HG03342 (cell line): Measurements from ENCODE around the gene ULK2.
"Not testable (repeated sequence)": the region's sequence is repeated elsewhere in the genome, so short reads cannot be mapped to it uniquely, and the experiment has no call there.

Experiments used
- ATAC-seq: cut with Tn5 transposase; IDR thresholded peaks from one replicate; pipeline ENCODE4 v1.9.1; 2021; ENCODE audit warnings: mild to moderate bottlenecking, moderate library complexity; ENCODE audit not compliant: unreplicated experiment

Gene ULK2

DNA sequence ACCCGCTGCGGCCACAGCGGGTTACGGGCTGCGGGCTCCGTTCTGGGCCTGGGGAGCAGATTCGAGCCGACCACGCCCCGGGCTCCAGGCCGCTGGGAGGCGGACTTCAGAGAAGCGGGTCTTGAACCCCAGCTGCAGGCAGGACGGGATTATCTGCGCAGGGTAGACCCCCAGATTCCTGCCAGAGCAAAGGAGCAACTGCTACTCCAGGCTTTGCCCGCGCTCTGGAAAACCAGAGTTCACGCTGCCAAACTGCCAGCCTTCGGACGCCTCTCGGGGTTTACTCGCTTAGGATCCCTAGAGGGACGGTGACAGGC is 301 bp upstream of the ULK2 start:
- no peak for ATAC-seq

GRCh38 chr17:19867079-19867328 is 732 bp downstream of the ULK2 start:
- ATAC-seq = peak; percentile 53

DNA sequence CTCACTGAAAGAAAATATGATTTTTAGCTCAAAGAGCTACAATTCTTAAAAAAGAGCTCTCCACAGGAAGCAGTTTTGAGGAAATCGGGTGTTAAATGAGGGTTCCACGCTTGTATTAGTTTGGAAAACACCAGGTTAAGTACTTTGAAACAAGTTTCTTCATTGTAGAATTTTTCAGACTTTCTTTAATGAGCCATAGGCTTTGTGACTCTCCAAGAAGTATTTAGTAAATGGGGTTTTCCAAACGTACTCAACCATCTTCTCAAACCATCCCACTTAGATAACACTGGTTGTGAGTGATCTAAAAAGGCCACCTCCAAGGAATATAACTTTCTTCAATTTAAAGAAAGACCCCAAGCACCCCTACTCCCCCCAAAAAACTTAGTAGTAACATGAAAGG is 2.7 kb downstream of the ULK2 start:
- ATAC-seq = no peak

DNA sequence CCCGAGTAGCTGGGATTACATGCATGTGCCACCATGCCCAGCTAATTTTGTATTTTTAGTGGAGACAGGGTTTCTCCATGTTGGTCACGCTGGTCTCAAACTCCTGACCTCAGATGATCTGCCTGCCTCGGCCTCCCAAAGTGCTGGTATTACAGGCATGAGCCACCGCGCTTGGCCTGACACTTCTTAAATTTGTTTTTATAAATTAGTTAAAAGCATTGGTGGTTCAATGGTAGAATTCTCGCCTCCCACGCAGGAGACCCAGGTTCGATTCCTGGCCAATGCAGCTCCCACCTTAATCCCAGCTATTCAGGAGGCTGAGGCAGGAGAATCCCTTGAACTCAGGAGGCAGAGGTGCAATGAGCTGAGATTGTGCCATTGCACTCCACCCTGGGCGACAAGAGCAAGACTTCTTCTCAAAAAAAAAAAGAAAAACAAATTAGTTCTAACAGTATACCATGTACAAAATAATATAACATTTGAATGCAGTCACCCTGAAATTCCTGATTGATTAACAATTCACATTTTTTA is 7.0 kb downstream of the ULK2 start:
- not testable (repeated sequence) for ATAC-seq

- no peak for ATAC-seq
These were observed 10.1 kb downstream of the ULK2 start for GRCh38 chr17:19857640-19858039.

DNA sequence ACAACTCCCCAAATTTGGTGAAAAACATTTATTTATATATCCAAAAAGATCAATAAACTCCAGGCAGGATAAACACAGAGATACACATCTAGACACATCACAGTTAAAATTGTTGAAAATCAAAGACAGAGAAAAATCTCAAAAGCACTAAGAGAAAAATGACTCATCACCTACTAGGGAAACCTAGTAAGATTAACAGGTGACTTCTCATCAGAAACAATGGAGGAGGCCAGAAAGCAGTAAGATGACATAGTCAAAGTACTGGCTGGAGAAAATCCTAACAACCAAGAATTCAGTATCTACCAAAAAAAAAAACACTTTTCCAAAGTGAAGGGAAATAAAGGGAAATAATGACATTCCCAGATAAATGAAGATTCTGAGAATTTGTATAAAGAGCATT is 33.8 kb downstream of the ULK2 start:
- ATAC-seq = no peak

DNA sequence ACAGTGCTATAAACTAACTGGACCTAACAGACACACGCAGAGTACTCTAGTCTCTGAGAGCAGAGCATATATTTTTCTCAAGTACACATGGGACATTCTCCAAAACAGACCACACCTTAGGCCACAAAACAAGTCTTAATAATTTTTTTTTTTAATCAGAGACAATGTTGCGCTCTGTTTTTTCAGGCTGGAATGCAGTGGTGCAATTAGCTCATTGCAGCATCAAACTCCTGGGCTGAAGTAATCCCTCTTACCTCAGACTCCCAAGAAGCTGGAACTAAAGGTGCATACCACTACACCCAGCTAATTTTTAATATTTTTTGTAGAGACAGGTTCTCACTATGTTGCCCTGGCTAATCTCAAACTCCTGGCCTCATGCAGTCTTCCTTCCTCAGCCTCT is 37.7 kb downstream of the ULK2 start:
- ATAC-seq = no peak

DNA sequence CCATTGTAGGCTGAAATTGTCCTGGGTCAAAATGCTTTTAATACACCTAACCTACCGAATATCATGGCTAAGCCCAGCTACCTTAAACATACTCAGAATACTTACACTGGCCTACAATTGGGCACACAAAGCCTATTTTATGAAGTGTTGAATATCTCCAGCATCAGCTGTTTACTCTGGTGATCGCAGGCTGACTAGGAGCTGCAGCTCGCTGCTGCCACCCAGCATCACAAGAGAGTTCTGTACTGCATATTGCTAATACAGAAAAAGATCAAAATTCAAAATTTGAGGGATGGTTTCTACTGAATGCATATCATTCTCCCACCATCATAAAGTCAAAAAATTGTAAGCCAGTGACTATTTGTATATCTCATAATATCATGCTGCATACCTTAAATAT is 55.3 kb downstream of the ULK2 start:
- no peak for ATAC-seq

- no peak for ATAC-seq
These were observed 62.7 kb downstream of the ULK2 start for GRCh38 chr17:19805006-19805405.

GRCh38 chr17:19800571-19800970 is 67.2 kb downstream of the ULK2 start:
- ATAC-seq = no peak

- ATAC-seq = no peak
These were observed 67.9 kb downstream of the ULK2 start for GRCh38 chr17:19799796-19800195.

GRCh38 chr17:19796457-19796856 is 71.3 kb downstream of the ULK2 start:
- no peak for ATAC-seq

GRCh38 chr17:19791918-19792550 is 75.7 kb downstream of the ULK2 start:
- ATAC-seq = no peak

GRCh38 chr17:19787733-19788357 is 79.9 kb downstream of the ULK2 start:
- no peak for ATAC-seq

GRCh38 chr17:19785854-19786253 is 81.9 kb downstream of the ULK2 start:
- no peak for ATAC-seq

DNA sequence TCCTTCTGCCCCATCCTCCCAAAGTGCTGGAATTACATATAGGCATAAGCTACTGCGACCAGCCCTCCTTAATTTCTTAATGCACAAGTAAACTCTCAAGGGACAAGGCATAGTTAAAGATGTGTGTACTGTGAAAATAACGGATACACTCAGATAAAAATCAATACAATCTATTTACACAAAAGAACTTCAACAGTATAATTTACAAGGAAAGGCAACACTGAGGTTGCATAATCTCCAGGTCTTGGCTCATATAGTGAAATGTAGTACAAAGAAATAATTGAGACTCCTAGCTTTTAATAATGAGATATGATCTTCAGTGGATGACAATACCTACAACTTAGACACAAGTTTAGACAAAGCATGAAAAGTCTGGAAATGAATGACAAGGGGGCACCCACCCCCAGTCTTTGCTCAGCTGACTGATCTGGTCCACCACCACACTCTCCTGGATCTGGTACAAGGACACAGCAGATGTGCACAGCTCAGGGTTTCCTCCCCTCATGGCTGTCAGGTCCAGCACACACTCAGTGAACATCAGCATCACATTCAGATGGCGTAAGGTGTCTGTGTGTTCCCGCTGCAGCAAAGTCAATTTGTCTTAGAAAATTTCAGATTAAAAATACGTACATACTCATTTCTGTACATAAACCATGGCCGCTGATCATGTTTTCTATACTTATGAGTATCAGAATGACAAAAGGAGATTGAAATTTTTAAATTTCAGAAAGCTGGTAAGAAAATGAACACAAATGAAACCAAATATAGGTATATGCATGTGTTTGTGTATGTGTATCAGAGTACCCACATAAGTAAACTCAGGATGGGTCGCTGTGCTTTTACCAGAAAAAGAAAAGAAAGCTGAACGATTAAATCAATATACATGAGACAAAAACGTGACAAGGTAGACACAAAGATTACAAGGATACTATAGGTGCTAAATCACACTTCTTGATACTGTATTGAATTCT is 86.0 kb downstream of the ULK2 start:
- ATAC-seq = no peak

DNA sequence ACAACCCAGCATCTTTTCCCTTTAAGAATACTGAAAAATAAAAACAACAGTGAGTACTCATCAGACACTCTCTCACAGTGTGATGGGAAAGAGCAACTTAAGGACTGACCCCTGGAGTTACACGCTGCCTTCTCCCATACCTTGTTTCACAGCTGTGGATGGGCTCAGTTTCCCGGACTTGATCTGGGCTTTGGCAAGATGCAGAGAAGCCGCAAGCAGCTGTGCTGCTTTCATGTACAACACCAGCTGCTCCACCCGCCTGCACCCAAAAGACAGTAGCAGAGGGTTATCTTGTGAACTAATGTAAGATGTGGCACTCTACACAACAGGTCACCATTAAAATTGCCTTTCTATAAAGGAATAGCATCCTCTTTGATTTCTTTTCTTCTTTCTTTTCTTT is 86.9 kb downstream of the ULK2 start:
- no peak for ATAC-seq

DNA sequence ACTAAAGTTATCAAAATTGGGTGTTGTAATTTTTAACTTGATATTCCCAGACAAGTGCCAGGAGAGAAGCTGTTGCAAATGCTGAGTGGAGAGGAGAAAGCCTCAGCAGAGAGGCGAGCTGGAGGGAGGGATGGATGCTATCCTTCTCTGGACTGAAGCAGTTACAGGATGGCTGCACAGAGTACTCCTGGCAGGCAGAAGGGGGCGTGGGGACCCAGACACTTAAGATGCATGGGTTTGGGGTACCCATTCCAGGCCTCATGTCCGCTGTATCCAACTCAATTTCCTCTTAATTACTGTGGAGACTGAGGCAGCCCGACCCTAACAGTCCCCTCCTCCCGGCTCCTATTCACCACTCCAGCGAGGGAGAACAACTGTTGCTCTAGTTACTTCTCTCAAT is 94.2 kb downstream of the ULK2 start:
- no peak for ATAC-seq

GRCh38 chr17:19771971-19772630 is 95.6 kb downstream of the ULK2 start:
- ATAC-seq = no peak

DNA sequence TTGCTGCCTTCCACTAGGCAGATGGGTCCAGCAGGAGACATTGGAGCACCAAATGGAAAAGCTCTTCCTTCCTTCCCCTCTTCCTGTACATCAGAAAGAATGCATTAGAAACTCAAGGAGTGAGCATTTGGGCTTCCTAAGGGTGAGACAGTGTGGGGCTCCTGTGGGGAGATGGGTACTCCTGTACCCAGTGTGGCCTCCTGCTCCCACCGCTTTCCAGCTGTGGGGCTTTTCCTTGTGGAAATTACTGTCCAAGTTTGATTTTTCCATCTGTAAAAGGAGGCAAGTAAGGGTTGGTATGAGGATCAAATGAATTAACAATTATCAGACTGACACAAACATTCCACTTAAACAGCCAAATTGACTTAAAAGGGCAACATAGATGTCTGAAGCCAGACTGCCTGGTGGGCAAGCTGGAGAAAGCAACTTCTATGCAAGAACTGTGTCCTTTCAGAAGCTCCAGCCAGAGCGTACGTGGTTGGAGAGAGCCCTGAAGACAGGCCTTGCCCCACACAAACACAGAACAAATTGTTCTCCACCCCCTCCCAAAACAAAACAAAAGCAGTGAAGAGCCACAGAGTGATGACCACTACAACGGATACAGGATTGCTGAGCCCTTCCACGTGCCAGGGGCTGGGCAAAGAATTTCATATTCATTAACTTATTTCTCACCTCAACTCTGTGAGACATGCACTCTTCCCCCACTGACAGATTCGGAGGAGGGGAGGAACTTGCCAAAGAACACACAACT is 96.6 kb downstream of the ULK2 start:
- ATAC-seq = no peak
